ENCODE measurements around the gene MYLK. TPM values are rescaled to one million over a fixed set of nuclear protein-coding genes. Genes with fewer than 3 reads are reported as not detected.

The MYLK gene
- total and polyA plus RNA-seq, 10 of the 15 experiments (the other 5 are each of a cell fraction or from before 2014, with no cell fraction given): 0.04 to 1.6 (median 0.42) TPM; not detected in 1

GRCh38 chr3:123584284-123584987 lies 299.7 kb downstream of the MYLK start (continued):
- TF ChIP-seq SUPT20H (IDR thresholded peaks at IDR 0.05; ENCODE audit: borderline replicate concordance, control insufficient read depth, low read depth, low read length) (no peak), YY1 (IDR thresholded peaks at IDR 0.05; ENCODE audit: low read depth, low read length) (no peak), TARDBP (IDR thresholded peaks at IDR 0.05; ENCODE audit: borderline replicate concordance) (no peak), ZBED1 (IDR thresholded peaks at IDR 0.05; ENCODE audit: borderline replicate concordance) (no peak), SUZ12 (IDR thresholded peaks at IDR 0.05; ENCODE audit: unreplicated experiment) (no peak)

- ATAC-seq (no peak), DNase-seq (ENCODE audit: low read depth, low spot score) (no peak), FAIRE-seq (no peak)
- H3K4me1 ChIP-seq (ENCODE audit: control insufficient read depth, insufficient read depth, low read length): peaks cover 5% of the 10 kb centered on the region
- peaks cover 31% of the 10 kb centered on the region for H3K79me2 ChIP-seq (ENCODE audit: control insufficient read depth, insufficient read depth, low read length)
- H3K9me3 ChIP-seq (replicated peaks; ENCODE audit: control insufficient read depth, insufficient read depth, low read length): no peaks in the 10 kb centered on the region; the same call in 1 of the 3 replicates
- TSS peak; percentile 64 for BruUV-seq (replicated peaks)
- intact Hi-C loops (cut with micrococcal nuclease; ENCODE audit: unreplicated experiment): no loop called here
- no peak overlapping the region for H3K27ac ChIP-seq (ENCODE audit: control insufficient read depth, insufficient read depth)
- ChIA-PET CTCF (interaction anchor here (0.6 to 4.3 kb wide), 7 partner anchors 8 to 245 kb away, joined by 3 to 30 read pairs (median 12); no protein-coding TSS in a partner anchor), POLR2A (interaction anchor here (1.6 to 3.6 kb wide), 2 partner anchors 8 to 22 kb away, joined by 6 to 19 read pairs; no protein-coding TSS in a partner anchor), RAD21 (ENCODE audit: unreplicated experiment) (interaction anchor here (0.9 to 1.8 kb wide), 2 partner anchors 12 to 59 kb away, joined by 3 to 5 read pairs; no protein-coding TSS in a partner anchor), SMC1A (ENCODE audit: uncharacterized antibody, unreplicated experiment) (interaction anchor here (0.8 to 2.5 kb wide), 6 partner anchors 9 to 790 kb away, joined by 3 to 12 read pairs (median 4); partner anchors contain the start of gene HSPBAP1)
- peak overlapping the region; percentile 82 for H3K4me2 ChIP-seq (ENCODE audit: control insufficient read depth, insufficient read depth)
- peak overlapping the region; percentile 86; the same call in 1 of the 2 replicates for H3K4me3 ChIP-seq
- H3K36me3 ChIP-seq (ENCODE audit: control insufficient read depth in 2 of 2, insufficient read depth in 2 of 2, low read length in 1 of 2): peaks cover 0 to 7% of the 10 kb centered on the region in 2 experiments; a peak in 1 of 4 replicates
- no peaks in the 10 kb centered on the region for H3K27me3 ChIP-seq (replicated peaks in 1 of 2; ENCODE audit: control insufficient read depth in 2 of 2, insufficient read depth in 2 of 2, low read length in 1 of 2)
- H2AFZ ChIP-seq (ENCODE audit: control insufficient read depth, low read depth, low read length): no peak overlapping the region
- no peaks in the 10 kb centered on the region for H4K20me1 ChIP-seq (ENCODE audit: control insufficient read depth, insufficient read depth)
- H3K9ac ChIP-seq (ENCODE audit: control insufficient read depth, insufficient read depth, low read length): peak overlapping the region; percentile 78
- in situ Hi-C loops (cut with MboI): no loop called here
- WGBS (ENCODE audit: insufficient coverage, insufficient replicate concordance, low lambda C conversion rate, missing lambda C conversion rate): 61% methylated on average over 3 of the region's 3 CpGs
- TF ChIP-seq BMI1 (IDR thresholded peaks at IDR 0.05; ENCODE audit: borderline replicate concordance): no peak
- no peak for TF ChIP-seq ZNF24 (IDR thresholded peaks at IDR 0.05)
- no peak for TF ChIP-seq HDAC2 (IDR thresholded peaks at IDR 0.05)
- no peak for TF ChIP-seq BRCA1 (IDR thresholded peaks at IDR 0.05; ENCODE audit: low read depth, low read length)
- no peak for TF ChIP-seq EGR1 (IDR thresholded peaks at IDR 0.05; ENCODE audit: borderline replicate concordance in 1 of 2, low read depth in 2 of 2, low read length in 2 of 2)
- no peak for TF ChIP-seq HDGF (IDR thresholded peaks at IDR 0.05)
- TF ChIP-seq TCF3 (IDR thresholded peaks at IDR 0.05; ENCODE audit: borderline replicate concordance, insufficient read depth, low read depth, low read length): no peak
- TF ChIP-seq POLR2AphosphoS2 (IDR thresholded peaks at IDR 0.05; ENCODE audit: low read depth, low read length): no peak
- TF ChIP-seq FOXK2 (IDR thresholded peaks at IDR 0.05): no peak
- no peak for TF ChIP-seq MAX (IDR thresholded peaks at IDR 0.05; ENCODE audit: low read depth, low read length)
- TF ChIP-seq HCFC1 (IDR thresholded peaks at IDR 0.05; ENCODE audit: low read length): no peak
- TF ChIP-seq, protein P1, sequence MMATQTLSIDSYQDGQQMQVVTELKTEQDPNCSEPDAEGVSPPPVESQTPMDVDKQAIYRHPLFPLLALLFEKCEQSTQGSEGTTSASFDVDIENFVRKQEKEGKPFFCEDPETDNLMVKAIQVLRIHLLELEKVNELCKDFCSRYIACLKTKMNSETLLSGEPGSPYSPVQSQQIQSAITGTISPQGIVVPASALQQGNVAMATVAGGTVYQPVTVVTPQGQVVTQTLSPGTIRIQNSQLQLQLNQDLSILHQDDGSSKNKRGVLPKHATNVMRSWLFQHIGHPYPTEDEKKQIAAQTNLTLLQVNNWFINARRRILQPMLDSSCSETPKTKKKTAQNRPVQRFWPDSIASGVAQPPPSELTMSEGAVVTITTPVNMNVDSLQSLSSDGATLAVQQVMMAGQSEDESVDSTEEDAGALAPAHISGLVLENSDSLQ (IDR thresholded peaks at IDR 0.05): no peak
- no peak for TF ChIP-seq BCLAF1 (IDR thresholded peaks at IDR 0.05)
- no peak for TF ChIP-seq SIX5 (IDR thresholded peaks at IDR 0.05; ENCODE audit: low read depth, low read length, severe bottlenecking)
- no peak for TF ChIP-seq ZSCAN29 (IDR thresholded peaks at IDR 0.05)
These were observed 300.6 kb downstream of the MYLK start for GRCh38 chr3:123583561-123583960.
